GM12892 (cell line): Measurements from ENCODE around the gene DPP4.

Experiments
- DNase-seq: peaks from one replicate; pipeline ENCODE4 v3.0.0; 2011; ENCODE audit not compliant: insufficient read length
- FAIRE-seq: peaks from 2 replicates; lab custom pipeline; 2011; peaks lifted over from hg19 to GRCh38; lab: Jason Lieb, UNC
- POLR2A ChIP-seq: IDR thresholded peaks from 2 replicates; pipeline ENCODE4 v1.6.1; 2011; ENCODE audit warnings: low read depth, low read length, control low read depth
- POLR2AphosphoS5 ChIP-seq: IDR thresholded peaks from 2 replicates; pipeline ENCODE4 v1.6.1; 2011; ENCODE audit warnings: low read depth, low read length, control low read depth
- TAF1 ChIP-seq: IDR thresholded peaks from 2 replicates; pipeline ENCODE4 v1.6.1; 2011; ENCODE audit warnings: low read depth, mild to moderate bottlenecking, control low read depth, low read length, borderline replicate concordance

The DPP4 gene

DNA sequence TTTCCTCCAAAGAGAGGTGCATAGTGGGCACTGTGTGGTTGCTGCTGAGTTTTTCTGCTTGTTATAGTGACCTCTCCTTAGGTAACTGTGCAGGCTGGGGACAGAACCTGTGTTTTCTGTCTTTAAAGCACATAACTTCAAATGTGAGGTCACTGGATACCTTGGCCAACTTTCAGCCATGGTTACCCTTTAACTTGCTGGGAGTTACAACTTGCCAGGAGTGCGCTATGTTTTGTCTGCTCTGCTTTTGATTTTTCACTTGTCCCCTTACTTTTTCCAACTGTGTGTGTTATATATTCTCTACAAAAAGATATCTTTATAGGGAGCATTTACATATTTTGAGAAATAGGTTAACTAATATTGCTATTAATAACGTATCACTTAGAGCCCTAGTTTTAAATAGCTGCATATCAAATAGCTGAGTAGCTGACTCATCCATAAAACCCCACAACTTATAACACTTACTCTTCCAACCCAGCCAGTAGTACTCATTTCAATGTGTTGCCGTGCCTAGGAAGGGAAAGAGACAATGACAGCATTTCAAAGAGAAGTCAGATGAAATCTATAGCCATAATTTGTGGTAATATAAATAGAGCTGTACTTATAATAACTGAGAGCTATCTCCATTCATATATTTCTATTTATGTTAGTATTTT lies 51.6 kb downstream of the DPP4 start:
- TF ChIP-seq POLR2AphosphoS5 (no peak), TAF1 (no peak), POLR2A (no peak)
- no peak for DNase-seq
- no peak for FAIRE-seq

GRCh38 chr2:162021516-162022058 lies 52.4 kb downstream of the DPP4 start:
- TF ChIP-seq POLR2AphosphoS5 (no peak), TAF1 (no peak), POLR2A (no peak)
- no peak for DNase-seq
- FAIRE-seq = no peak

DNA sequence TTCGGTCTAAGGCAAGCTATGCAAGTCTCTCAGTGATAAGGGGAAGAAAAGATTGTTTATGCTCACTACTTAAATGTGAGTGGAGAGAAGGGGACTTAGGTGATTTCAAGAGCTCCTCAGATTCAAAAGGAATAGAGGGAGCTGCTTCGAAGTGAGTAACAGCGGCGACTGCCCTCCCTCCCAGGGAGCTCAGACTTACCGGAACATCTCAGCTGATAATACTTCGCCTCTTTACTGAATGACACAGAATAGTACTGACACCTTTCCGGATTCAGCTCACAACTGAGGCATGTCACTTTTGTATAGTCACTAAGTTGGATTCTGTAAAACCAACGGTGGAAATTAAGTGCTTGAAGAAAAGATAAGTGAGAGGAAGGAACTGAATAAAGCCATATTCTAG lies 55.5 kb downstream of the DPP4 start:
- TF ChIP-seq POLR2A = no peak
- TF ChIP-seq POLR2AphosphoS5 = no peak
- no peak for TF ChIP-seq TAF1
- DNase-seq (no peak), FAIRE-seq (no peak)

GRCh38 chr2:162017233-162017632 lies 56.8 kb downstream of the DPP4 start:
- FAIRE-seq = no peak
- TF ChIP-seq POLR2AphosphoS5 = no peak
- no peak for TF ChIP-seq TAF1
- no peak for TF ChIP-seq POLR2A

GRCh38 chr2:162016080-162016479 lies 57.9 kb downstream of the DPP4 start:
- TF ChIP-seq TAF1 = no peak
- TF ChIP-seq POLR2A = no peak
- no peak for TF ChIP-seq POLR2AphosphoS5
- no peak for DNase-seq
- no peak for FAIRE-seq

More at GRCh38 chr2:162017233-162017632, 56.8 kb downstream of the DPP4 start:
- DNase-seq = no peak

DNA sequence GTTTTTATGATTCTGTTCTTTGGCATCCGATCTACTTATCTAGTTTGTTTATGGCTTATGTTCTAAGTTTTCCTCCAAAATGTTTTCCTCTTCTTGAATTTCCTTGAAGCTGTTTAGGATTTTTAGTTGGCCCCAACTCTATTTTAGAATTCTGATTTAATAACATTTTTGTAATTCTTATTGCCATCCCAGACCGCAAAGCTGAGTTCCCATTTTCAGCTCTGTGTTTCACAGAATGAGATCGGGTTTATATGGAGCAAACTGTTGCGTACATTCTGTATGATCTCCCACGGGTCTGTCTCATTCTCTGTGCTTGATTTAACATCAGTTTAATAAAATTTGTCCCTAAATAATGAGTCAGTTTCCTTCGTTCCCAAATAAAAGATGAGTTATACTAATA lies 59.3 kb downstream of the DPP4 start:
- TF ChIP-seq POLR2A = no peak
- no peak for TF ChIP-seq TAF1
- TF ChIP-seq POLR2AphosphoS5 = no peak
- no peak for DNase-seq
- FAIRE-seq = no peak

DNA sequence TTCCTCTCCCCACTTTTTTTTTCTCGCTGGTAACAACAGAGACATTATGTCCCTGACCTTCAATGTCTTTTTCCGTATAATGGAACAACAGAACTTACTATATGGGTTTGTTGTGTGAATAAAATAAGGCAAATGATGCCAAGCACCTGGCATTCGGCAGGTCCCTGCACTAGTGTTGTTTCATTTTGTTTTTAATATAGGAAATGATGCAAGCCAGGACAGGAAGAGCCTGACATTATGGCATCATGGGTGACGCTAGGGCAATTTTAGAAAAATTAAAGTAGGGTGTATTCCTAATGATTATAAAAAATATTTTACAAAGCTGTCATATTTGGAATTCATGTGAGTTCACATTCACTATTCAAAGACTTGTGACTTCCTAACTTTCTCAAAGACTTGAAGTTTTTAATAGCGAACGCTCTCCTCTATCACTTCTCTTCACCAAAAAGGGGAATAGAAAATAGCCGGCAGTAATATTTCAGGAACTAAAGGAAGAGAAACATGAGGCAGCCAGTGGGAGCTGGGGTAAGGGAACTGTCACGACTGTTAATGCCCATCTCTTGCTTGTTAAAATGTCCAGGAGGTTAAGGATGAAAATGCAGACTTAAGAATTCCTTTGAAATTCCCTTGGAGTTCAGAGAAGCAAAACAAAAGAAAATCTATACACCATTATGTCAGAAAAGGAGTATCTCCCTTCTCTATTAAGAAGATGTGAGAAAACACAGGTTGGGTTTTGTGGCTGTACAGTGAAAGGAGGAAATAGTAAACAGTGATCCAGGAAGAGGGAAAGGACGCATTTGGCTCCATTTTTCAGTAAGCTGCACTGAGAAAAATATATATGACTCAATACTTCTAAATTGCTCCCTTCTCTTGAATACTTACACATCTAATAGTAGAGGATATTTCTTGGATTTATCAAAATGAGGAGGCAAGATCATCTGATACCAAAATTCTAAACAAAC lies 60.2 kb downstream of the DPP4 start:
- DNase-seq (no peak), FAIRE-seq (no peak)
- TF ChIP-seq POLR2AphosphoS5 (no peak), POLR2A (no peak), TAF1 (no peak)

DNA sequence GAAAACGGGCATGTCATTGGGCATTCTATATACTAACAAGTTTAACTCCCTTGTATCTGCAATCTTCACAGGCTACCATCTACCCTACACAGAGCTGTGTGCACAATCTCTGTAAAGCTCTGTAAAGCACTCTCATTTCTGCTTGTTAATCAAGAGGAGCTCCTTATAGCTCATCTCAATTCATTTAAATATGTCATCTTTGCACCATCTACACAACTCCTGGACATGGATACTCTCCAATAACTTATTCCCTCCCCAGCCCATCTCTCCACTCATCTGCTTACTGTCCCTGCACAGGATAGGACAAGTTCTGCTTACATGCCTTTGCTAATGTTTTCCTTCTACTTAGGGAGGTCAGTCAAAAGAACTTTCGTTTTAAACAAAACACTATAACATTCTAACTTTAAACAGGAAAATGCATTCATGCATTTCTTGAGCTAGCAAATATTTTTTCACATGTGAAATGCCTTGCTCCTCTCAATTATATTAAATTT lies 61.4 kb downstream of the DPP4 start:
- DNase-seq (no peak), FAIRE-seq (no peak)
- no peak for TF ChIP-seq POLR2AphosphoS5
- TF ChIP-seq TAF1 = no peak
- TF ChIP-seq POLR2A = no peak

- no peak for DNase-seq
- FAIRE-seq = no peak
- TF ChIP-seq POLR2AphosphoS5 (no peak), POLR2A (no peak), TAF1 (no peak)
These were observed 62.1 kb downstream of the DPP4 start for GRCh38 chr2:162011706-162012564.

GRCh38 chr2:162009543-162009942 lies 64.5 kb downstream of the DPP4 start:
- no peak for FAIRE-seq
- no peak for DNase-seq
- TF ChIP-seq POLR2A (no peak), POLR2AphosphoS5 (no peak), TAF1 (no peak)

GRCh38 chr2:162007447-162008040 lies 66.5 kb downstream of the DPP4 start:
- no peak for DNase-seq
- FAIRE-seq = no peak
- TF ChIP-seq POLR2A (no peak), POLR2AphosphoS5 (no peak)
